OCI-LY1 (cell line): ENCODE results near the gene PROM2.

Experiments
- EZH2 ChIP-seq: fragments of 200-600 bp; sonication (generic), shearing (Covaris generic); IDR thresholded peaks from 2 replicates; pipeline ENCODE4 v1.8.0; 2017; ENCODE audit warnings: borderline replicate concordance, mixed run types, mild to moderate bottlenecking, antibody characterized with exemption, low read length, moderate library complexity, mixed read lengths
- TF ChIP-seq, protein P1 (sequence below): fragments of 200-600 bp; sonication (generic), shearing (Covaris generic); IDR thresholded peaks from 2 replicates; pipeline ENCODE4 v1.5.1; 2017; ENCODE audit warnings: mild to moderate bottlenecking, antibody characterized with exemption, low read length, moderate library complexity, mixed read lengths

DNA sequence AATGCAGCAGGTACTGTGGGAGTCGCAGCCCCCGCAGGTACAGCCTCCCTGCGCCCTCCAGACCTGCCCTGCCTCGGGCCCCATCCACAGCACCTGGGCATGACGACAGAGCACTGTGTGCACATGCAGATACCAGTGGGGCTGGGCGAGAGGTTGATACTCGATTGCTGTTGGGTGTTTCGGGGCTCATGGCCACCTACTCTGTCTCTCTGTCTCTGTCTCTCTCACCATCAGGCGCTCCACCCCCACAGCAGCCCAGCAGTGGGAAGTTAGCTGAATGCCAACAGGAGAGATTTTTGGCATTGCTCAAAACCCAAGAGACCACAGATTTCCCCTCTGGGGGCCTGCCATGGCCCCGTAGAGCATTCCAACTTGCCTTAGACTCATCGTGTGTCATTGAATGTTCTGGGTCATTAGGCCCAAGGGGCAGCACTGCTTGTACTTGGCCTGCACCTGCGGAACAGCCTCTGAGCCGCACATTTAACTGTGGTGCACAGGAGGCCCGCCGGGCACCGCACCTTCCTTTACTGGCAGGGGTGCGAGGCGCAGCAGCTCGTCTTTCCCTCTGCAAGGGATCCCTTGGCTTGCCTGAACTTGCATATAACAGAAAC is 41.7 kb downstream of the PROM2 start:
- TF ChIP-seq, protein P1, sequence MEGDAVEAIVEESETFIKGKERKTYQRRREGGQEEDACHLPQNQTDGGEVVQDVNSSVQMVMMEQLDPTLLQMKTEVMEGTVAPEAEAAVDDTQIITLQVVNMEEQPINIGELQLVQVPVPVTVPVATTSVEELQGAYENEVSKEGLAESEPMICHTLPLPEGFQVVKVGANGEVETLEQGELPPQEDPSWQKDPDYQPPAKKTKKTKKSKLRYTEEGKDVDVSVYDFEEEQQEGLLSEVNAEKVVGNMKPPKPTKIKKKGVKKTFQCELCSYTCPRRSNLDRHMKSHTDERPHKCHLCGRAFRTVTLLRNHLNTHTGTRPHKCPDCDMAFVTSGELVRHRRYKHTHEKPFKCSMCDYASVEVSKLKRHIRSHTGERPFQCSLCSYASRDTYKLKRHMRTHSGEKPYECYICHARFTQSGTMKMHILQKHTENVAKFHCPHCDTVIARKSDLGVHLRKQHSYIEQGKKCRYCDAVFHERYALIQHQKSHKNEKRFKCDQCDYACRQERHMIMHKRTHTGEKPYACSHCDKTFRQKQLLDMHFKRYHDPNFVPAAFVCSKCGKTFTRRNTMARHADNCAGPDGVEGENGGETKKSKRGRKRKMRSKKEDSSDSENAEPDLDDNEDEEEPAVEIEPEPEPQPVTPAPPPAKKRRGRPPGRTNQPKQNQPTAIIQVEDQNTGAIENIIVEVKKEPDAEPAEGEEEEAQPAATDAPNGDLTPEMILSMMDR = no peak
- no peak for TF ChIP-seq EZH2
